Keratinocyte (primary cell): ENCODE results near the gene ALG14. TPM values are rescaled to one million over a fixed set of nuclear protein-coding genes. Genes with fewer than 3 reads are reported as not detected.

Experiments used
- DNase-seq: peaks from one replicate; pipeline ENCODE4 v3.0.0-alpha.2; 2011; ENCODE audit warnings: low read depth, missing footprints, low spot score
- FAIRE-seq: peaks from 2 replicates; lab custom pipeline; 2011; peaks lifted over from hg19 to GRCh38; lab: Jason Lieb, UNC
- H2AFZ ChIP-seq: 2 replicates; pipeline ENCODE4 v1.6.0; 2012; ENCODE audit warnings: low read length, control low read depth, inconsistent platforms; ENCODE audit not compliant: control insufficient read depth
- H3K27ac ChIP-seq: 2 replicates; pipeline ENCODE4 v1.5.1; 2011; ENCODE audit warnings: low read length; ENCODE audit not compliant: control insufficient read depth, insufficient read depth
- H3K27me3 ChIP-seq: 3 replicates; pipeline ENCODE4 v1.6.0; 2011; ENCODE audit warnings: low read length; ENCODE audit not compliant: control insufficient read depth, insufficient read depth; ENCODE audit errors: extremely low read depth
- H3K36me3 ChIP-seq, 2 experiments: 2 replicates in 1 of 2; 3 replicates in 1 of 2; pipeline ENCODE4 v1.5.1; 2011; ENCODE audit warnings: low read length in 2 of 2, mild to moderate bottlenecking in 1 of 2; ENCODE audit not compliant: control insufficient read depth in 2 of 2, insufficient read depth in 2 of 2; ENCODE audit errors: extremely low read depth in 1 of 2
- H3K4me1 ChIP-seq: 3 replicates; pipeline ENCODE4 v1.5.1; 2011; ENCODE audit warnings: low read length; ENCODE audit not compliant: control insufficient read depth, insufficient read depth; ENCODE audit errors: extremely low read depth
- H3K4me2 ChIP-seq: 3 replicates; pipeline ENCODE4 v1.6.0; 2011; ENCODE audit warnings: low read depth, low read length; ENCODE audit not compliant: control insufficient read depth, insufficient read depth; ENCODE audit errors: extremely low read depth
- H3K4me3 ChIP-seq, 3 experiments: fragments of 200-600 bp in 1 of 3; sonication (generic) in 1 of 3; 2 replicates in 2 of 3; 3 replicates in 1 of 3; pipeline ENCODE4 v1.5.1; 2011 to 2016; ENCODE audit warnings: low read length in 3 of 3, mild to moderate bottlenecking in 3 of 3, control low read depth in 2 of 3, inconsistent platforms in 1 of 3, low read depth in 1 of 3, mixed read lengths in 1 of 3, mixed run types in 1 of 3, moderate library complexity in 1 of 3; ENCODE audit not compliant: control insufficient read depth in 2 of 3, insufficient read depth in 2 of 3; ENCODE audit errors: extremely low read depth in 1 of 3
- H3K79me2 ChIP-seq: 2 replicates; pipeline ENCODE4 v1.6.0; 2012; ENCODE audit warnings: low read length; ENCODE audit not compliant: control insufficient read depth, insufficient read depth
- H3K9ac ChIP-seq: 3 replicates; pipeline ENCODE4 v1.6.0; 2011; ENCODE audit warnings: low read length; ENCODE audit not compliant: control insufficient read depth, insufficient read depth; ENCODE audit errors: extremely low read depth
- H3K9me1 ChIP-seq: 3 replicates; pipeline ENCODE4 v1.6.0; 2011; ENCODE audit warnings: low read length; ENCODE audit not compliant: control insufficient read depth, insufficient read depth; ENCODE audit errors: extremely low read depth
- H3K9me3 ChIP-seq: 2 replicates; pipeline ENCODE4 v1.5.1; 2012; ENCODE audit warnings: low read depth, low read length; ENCODE audit not compliant: control insufficient read depth
- H4K20me1 ChIP-seq: 3 replicates; pipeline ENCODE4 v1.6.0; 2011; ENCODE audit warnings: low read length; ENCODE audit not compliant: control insufficient read depth, insufficient read depth; ENCODE audit errors: extremely low read depth
- CTCF ChIP-seq, 3 experiments: IDR thresholded peaks in 1 of 3; conservative IDR thresholded peaks in 1 of 3; optimal IDR thresholded peaks in 1 of 3; 2 replicates in 2 of 3; 3 replicates in 1 of 3; pipeline versions ENCODE3 to v1.5.1; 2011; ENCODE audit warnings: low read length in 3 of 3, mild to moderate bottlenecking in 3 of 3, moderate library complexity in 2 of 3, control low read depth in 1 of 3, inconsistent platforms in 1 of 3; ENCODE audit not compliant: insufficient read depth in 2 of 3; ENCODE audit errors: extremely low read depth in 1 of 3
- EZH2 ChIP-seq: IDR thresholded peaks from one replicate; pipeline ENCODE4 v1.6.1; 2012; ENCODE audit warnings: inconsistent platforms, mild to moderate bottlenecking, low read length, moderate library complexity
- dilution Hi-C: fragments of 300-500 bp; cut with MboI; formaldehyde crosslinking; loops from one replicate; pipeline ENCODE4 v1.7.0; 2020; ENCODE audit warnings: low sequenced_read_pairs; ENCODE audit not compliant: extremely low pct_ligation_motif_present
- polyA plus RNA-seq, 5 experiments: library from polyadenylated mRNA; depleted of rRNA in 3 of 5; stranded (reverse) in 3 of 5; stranded (forward) in 1 of 5; unstranded in 1 of 5; fragments of >200 nt; gene quantifications; 1 replicate in 1 of 5; 2 replicates in 3 of 5; 3 replicates in 1 of 5; pipeline versions ENCODE4 v1.2.1 to v1.2.3, GENCODE V29; 2011 to 2012; ENCODE audit warnings: missing spikeins in 2 of 5, low read depth in 1 of 5, low replicate concordance in 1 of 5

ALG14 gene
- polyA plus RNA-seq, 1 donor (not counting 4 experiments of a cell fraction or from before 2014, with no cell fraction given), result 4.6 TPM

GRCh38 chr1:95061445-95062006 is 11.2 kb downstream of the ALG14 start:
- dilution Hi-C loops, result no loop called here
- TF ChIP-seq CTCF (optimal IDR thresholded peaks at IDR 0.05 in 1 of 3, IDR thresholded peaks at IDR 0.05 in 1 of 3, conservative IDR thresholded peaks at IDR 0.05 in 1 of 3; ENCODE audit: extremely low read depth in 1 of 3, insufficient read depth in 2 of 3, low read length in 3 of 3), result no peak
- no peak for FAIRE-seq

GRCh38 chr1:95058974-95059373 is 13.8 kb downstream of the ALG14 start:
- H3K9ac ChIP-seq, result no peak overlapping the region
- no peaks in the 10 kb centered on the region for H4K20me1 ChIP-seq
- no peaks in the 10 kb centered on the region for H3K9me1 ChIP-seq
- H3K79me2 ChIP-seq, result no peaks in the 10 kb centered on the region
- H3K27ac ChIP-seq, result no peak overlapping the region
- no peaks in the 10 kb centered on the region for H3K9me3 ChIP-seq
- dilution Hi-C loops, result no loop called here
- H2AFZ ChIP-seq, result no peak overlapping the region
- no peak for DNase-seq
- H3K27me3 ChIP-seq, result no peaks in the 10 kb centered on the region
- FAIRE-seq, result no peak
- H3K4me3 ChIP-seq, result no peak overlapping the region
- no peaks in the 10 kb centered on the region for H3K4me1 ChIP-seq
- H3K4me2 ChIP-seq, result no peak overlapping the region
- H3K36me3 ChIP-seq, result no peaks in the 10 kb centered on the region
- TF ChIP-seq EZH2 (no peak), CTCF (optimal IDR thresholded peaks at IDR 0.05 in 1 of 3, IDR thresholded peaks at IDR 0.05 in 1 of 3, conservative IDR thresholded peaks at IDR 0.05 in 1 of 3; ENCODE audit: extremely low read depth in 1 of 3, insufficient read depth in 2 of 3, low read length in 3 of 3) (no peak)

More at GRCh38 chr1:95061445-95062006, 11.2 kb downstream of the ALG14 start:
- Histone ChIP-seq H2AFZ (no peak overlapping the region), H3K4me2 (no peak overlapping the region), H3K9ac (no peak overlapping the region), H3K27me3 (no peaks in the 10 kb centered on the region), H3K4me1 (no peaks in the 10 kb centered on the region), H3K9me3 (no peaks in the 10 kb centered on the region), H4K20me1 (no peaks in the 10 kb centered on the region), H3K27ac (no peak overlapping the region), H3K9me1 (no peaks in the 10 kb centered on the region), H3K4me3 (no peak overlapping the region), H3K79me2 (no peaks in the 10 kb centered on the region), H3K36me3 (no peaks in the 10 kb centered on the region)
- no peak for DNase-seq
